ENCODE measurements around the gene RELN. TPM values are rescaled to one million over a fixed set of nuclear protein-coding genes. Genes with fewer than 3 reads are reported as not detected.

The RELN gene
- total RNA-seq, 1 experiment from 2014 or later = 0.10 TPM

DNA sequence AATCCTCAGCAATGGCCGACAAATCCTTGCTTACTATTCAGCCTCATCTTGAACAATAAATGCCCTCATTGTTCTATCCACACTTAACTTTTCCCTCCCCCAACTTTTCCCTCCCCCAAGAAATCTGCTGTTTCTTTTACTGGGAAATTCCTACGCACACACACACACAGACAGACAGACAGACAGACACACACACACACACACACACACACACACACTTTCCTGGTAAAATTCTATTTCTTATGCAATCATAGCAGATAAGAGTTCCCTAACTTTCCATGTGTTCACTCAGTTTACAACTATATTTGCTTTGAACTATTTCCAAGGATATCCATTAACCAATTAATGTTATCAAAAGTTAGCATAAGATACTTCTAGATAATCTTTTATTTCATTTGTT lies 52.9 kb downstream of the RELN start:
- no peaks in the 10 kb centered on the region for H3K4me1 ChIP-seq (ENCODE audit: control insufficient read depth, insufficient read depth, low read length)
- intact Hi-C loops (cut with micrococcal nuclease; ENCODE audit: unreplicated experiment) = no loop called here

DNA sequence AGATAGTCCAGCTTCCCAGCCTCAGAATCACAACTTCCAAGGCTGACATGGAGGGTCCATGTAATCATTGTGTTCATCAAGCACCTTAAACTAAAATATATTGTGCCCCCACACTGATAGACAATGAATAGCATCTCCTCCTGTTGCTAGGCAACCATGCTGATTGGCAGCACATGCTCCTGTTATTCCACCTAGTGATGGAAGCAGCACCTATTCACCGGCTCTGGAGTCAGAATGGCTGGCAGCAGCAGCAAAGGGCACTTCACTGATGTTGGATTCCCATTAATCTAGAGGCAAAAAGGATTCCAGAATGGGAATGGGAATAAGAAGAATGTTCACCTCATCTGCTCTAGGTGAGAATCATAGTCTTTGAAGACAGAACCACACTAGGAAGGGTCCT lies 55.0 kb downstream of the RELN start:
- Histone ChIP-seq H3K27ac (ENCODE audit: low read length) (no peak overlapping the region), H3K4me1 (ENCODE audit: control insufficient read depth, insufficient read depth, low read length) (no peaks in the 10 kb centered on the region), H3K9me3 (ENCODE audit: control insufficient read depth, insufficient read depth, low read depth, low read length) (no peaks in the 10 kb centered on the region), H3K36me3 (ENCODE audit: control insufficient read depth, insufficient read depth, low read length) (no peaks in the 10 kb centered on the region), H3K4me3 (ENCODE audit: low read depth in 2 of 2, low read length in 2 of 2) (no peak overlapping the region), H3K27me3 (ENCODE audit: control insufficient read depth, insufficient read depth, low read length) (no peaks in the 10 kb centered on the region)
- in situ Hi-C loops (cut with HindIII; ENCODE audit: low pct_unique_long_range_greater_than_20kb, low sequenced_read_pairs) = no loop called here
- ATAC-seq (no peak), DNase-seq (ENCODE audit: low read depth, low spot score) (no peak)
- BruUV-seq (replicated peaks) = no TSS peak
- intact Hi-C loops (cut with micrococcal nuclease; ENCODE audit: unreplicated experiment) = no loop called here
- POLR2A ChIA-PET = no interaction called here
- CTCF ChIA-PET = no interaction called here
- TF ChIP-seq, protein P1, sequence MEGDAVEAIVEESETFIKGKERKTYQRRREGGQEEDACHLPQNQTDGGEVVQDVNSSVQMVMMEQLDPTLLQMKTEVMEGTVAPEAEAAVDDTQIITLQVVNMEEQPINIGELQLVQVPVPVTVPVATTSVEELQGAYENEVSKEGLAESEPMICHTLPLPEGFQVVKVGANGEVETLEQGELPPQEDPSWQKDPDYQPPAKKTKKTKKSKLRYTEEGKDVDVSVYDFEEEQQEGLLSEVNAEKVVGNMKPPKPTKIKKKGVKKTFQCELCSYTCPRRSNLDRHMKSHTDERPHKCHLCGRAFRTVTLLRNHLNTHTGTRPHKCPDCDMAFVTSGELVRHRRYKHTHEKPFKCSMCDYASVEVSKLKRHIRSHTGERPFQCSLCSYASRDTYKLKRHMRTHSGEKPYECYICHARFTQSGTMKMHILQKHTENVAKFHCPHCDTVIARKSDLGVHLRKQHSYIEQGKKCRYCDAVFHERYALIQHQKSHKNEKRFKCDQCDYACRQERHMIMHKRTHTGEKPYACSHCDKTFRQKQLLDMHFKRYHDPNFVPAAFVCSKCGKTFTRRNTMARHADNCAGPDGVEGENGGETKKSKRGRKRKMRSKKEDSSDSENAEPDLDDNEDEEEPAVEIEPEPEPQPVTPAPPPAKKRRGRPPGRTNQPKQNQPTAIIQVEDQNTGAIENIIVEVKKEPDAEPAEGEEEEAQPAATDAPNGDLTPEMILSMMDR (IDR thresholded peaks at IDR 0.05) = no peak
- TF ChIP-seq TCF7L2 (IDR thresholded peaks at IDR 0.05; ENCODE audit: low read depth, low read length) = no peak
- no peak for TF ChIP-seq POLR2AphosphoS5 (IDR thresholded peaks at IDR 0.05; ENCODE audit: low read depth, low read length)
- TF ChIP-seq, protein P2, sequence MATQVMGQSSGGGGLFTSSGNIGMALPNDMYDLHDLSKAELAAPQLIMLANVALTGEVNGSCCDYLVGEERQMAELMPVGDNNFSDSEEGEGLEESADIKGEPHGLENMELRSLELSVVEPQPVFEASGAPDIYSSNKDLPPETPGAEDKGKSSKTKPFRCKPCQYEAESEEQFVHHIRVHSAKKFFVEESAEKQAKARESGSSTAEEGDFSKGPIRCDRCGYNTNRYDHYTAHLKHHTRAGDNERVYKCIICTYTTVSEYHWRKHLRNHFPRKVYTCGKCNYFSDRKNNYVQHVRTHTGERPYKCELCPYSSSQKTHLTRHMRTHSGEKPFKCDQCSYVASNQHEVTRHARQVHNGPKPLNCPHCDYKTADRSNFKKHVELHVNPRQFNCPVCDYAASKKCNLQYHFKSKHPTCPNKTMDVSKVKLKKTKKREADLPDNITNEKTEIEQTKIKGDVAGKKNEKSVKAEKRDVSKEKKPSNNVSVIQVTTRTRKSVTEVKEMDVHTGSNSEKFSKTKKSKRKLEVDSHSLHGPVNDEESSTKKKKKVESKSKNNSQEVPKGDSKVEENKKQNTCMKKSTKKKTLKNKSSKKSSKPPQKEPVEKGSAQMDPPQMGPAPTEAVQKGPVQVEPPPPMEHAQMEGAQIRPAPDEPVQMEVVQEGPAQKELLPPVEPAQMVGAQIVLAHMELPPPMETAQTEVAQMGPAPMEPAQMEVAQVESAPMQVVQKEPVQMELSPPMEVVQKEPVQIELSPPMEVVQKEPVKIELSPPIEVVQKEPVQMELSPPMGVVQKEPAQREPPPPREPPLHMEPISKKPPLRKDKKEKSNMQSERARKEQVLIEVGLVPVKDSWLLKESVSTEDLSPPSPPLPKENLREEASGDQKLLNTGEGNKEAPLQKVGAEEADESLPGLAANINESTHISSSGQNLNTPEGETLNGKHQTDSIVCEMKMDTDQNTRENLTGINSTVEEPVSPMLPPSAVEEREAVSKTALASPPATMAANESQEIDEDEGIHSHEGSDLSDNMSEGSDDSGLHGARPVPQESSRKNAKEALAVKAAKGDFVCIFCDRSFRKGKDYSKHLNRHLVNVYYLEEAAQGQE (IDR thresholded peaks at IDR 0.05; ENCODE audit: insufficient read depth in 1 of 2, low read depth in 2 of 2, low read length in 1 of 2) = no peak
- TF ChIP-seq SIN3A (IDR thresholded peaks at IDR 0.05; ENCODE audit: borderline replicate concordance, insufficient read depth, low read depth, low read length) = no peak

More for the DNA sequence above, 52.9 kb downstream of the RELN start:
- CTCF ChIA-PET = no interaction called here
- ATAC-seq (no peak), DNase-seq (ENCODE audit: low read depth, low spot score) (no peak)
- no TSS peak for BruUV-seq (replicated peaks)
- Histone ChIP-seq H3K9me3 (ENCODE audit: control insufficient read depth, insufficient read depth, low read depth, low read length) (no peaks in the 10 kb centered on the region), H3K27me3 (ENCODE audit: control insufficient read depth, insufficient read depth, low read length) (no peaks in the 10 kb centered on the region), H3K36me3 (ENCODE audit: control insufficient read depth, insufficient read depth, low read length) (no peaks in the 10 kb centered on the region), H3K27ac (ENCODE audit: low read length) (no peak overlapping the region), H3K4me3 (ENCODE audit: low read depth in 2 of 2, low read length in 2 of 2) (no peak overlapping the region)
- TF ChIP-seq SIN3A (IDR thresholded peaks at IDR 0.05; ENCODE audit: borderline replicate concordance, insufficient read depth, low read depth, low read length) (no peak), POLR2AphosphoS5 (IDR thresholded peaks at IDR 0.05; ENCODE audit: low read depth, low read length) (no peak), TCF7L2 (IDR thresholded peaks at IDR 0.05; ENCODE audit: low read depth, low read length) (no peak)
- TF ChIP-seq, protein P1 (IDR thresholded peaks at IDR 0.05) = no peak
- TF ChIP-seq, protein P2 (IDR thresholded peaks at IDR 0.05; ENCODE audit: insufficient read depth in 1 of 2, low read depth in 2 of 2, low read length in 1 of 2) = no peak
- POLR2A ChIA-PET = no interaction called here
- in situ Hi-C loops (cut with HindIII; ENCODE audit: low pct_unique_long_range_greater_than_20kb, low sequenced_read_pairs) = no loop called here

Data from Panc1 (cell line).